HepG2 (cell line): ENCODE data around the gene DIO1. TPM values are rescaled to one million over a fixed set of nuclear protein-coding genes. Genes with fewer than 3 reads are reported as not detected.

Experiments
- FOXA1 ChIP-seq, 2 experiments: fragments of 450-650 bp in 1 of 2; sonication (generic) in 1 of 2; formaldehyde crosslinking in 1 of 2; IDR thresholded peaks; 2 replicates each; pipeline versions ENCODE4 v1.4.0 to v1.6.1; 2016 to 2020; ENCODE audit warnings: missing genetic modification reagents in 1 of 2
- MED1 ChIP-seq: sonication (generic); formaldehyde crosslinking; IDR thresholded peaks from 2 replicates; pipeline ENCODE4 v1.4.0; 2020; ENCODE audit warnings: missing genetic modification reagents
- NR2C2 ChIP-seq: sonication (generic); formaldehyde crosslinking; IDR thresholded peaks from 2 replicates; pipeline ENCODE4 v1.4.0; 2020; ENCODE audit warnings: missing genetic modification reagents, mild to moderate bottlenecking, moderate library complexity, borderline replicate concordance
- SIN3A ChIP-seq: IDR thresholded peaks from 2 replicates; pipeline ENCODE4 v1.6.1; 2011; ENCODE audit warnings: low read depth, mild to moderate bottlenecking, control low read depth, low read length, borderline replicate concordance
- SMAD9 ChIP-seq: sonication (generic); formaldehyde crosslinking; IDR thresholded peaks from 2 replicates; pipeline ENCODE4 v1.5.1; 2020; ENCODE audit warnings: mild to moderate bottlenecking, missing genetic modification reagents
- TEAD2 ChIP-seq: sonication (generic); formaldehyde crosslinking; IDR thresholded peaks from 2 replicates; pipeline ENCODE4 v1.9.0; 2021; ENCODE audit warnings: missing genetic modification reagents
- ZBED4 ChIP-seq: sonication (generic); formaldehyde crosslinking; IDR thresholded peaks from 2 replicates; pipeline ENCODE4 v1.4.0; 2020; ENCODE audit warnings: missing genetic modification reagents, borderline replicate concordance
- ZNF331 ChIP-seq: sonication (generic); formaldehyde crosslinking; IDR thresholded peaks from 2 replicates; pipeline ENCODE4 v1.4.0; 2020; ENCODE audit warnings: missing genetic modification reagents
- ZNF784 ChIP-seq: sonication (generic); formaldehyde crosslinking; IDR thresholded peaks from 2 replicates; pipeline ENCODE4 v1.5.1; 2020; ENCODE audit warnings: missing genetic modification reagents, mild to moderate bottlenecking, borderline replicate concordance
- polyA plus RNA-seq, 8 experiments: library from polyadenylated mRNA; depleted of rRNA in 3 of 8; stranded (reverse) in 7 of 8; unstranded in 1 of 8; fragments of >200 nt; fragmentation: Illumina TruSeq in 4 of 8; extraction: Trizol in 4 of 8; gene quantifications; 2 replicates each; pipeline versions ENCODE4 v1.2.1 to v1.2.3, GENCODE V29; 2011 to 2016; ENCODE audit warnings: low read depth in 4 of 8, missing spikeins in 1 of 8, mixed read lengths in 1 of 8; ENCODE audit not compliant: insufficient read depth in 1 of 8
- total RNA-seq, 5 experiments: library from RNA; depleted of rRNA; stranded (reverse); fragments of >200 nt; fragmentation: Illumina TruSeq; extraction: Trizol; gene quantifications; 2 replicates each; pipeline ENCODE4 v1.2.3, GENCODE V29; 2016; ENCODE audit warnings: low read depth in 1 of 5
- TF ChIP-seq, protein P1 (sequence below), 2 experiments: sonication (generic) in 1 of 2; formaldehyde crosslinking in 1 of 2; IDR thresholded peaks; 2 replicates each; pipeline versions ENCODE4 v1.4.0 to v1.6.1; 2018 to 2020; ENCODE audit warnings: missing genetic modification reagents in 2 of 2, borderline replicate concordance in 1 of 2, low read depth in 1 of 2, mild to moderate bottlenecking in 1 of 2, missing biosample characterization in 1 of 2
- TF ChIP-seq, protein P2 (sequence below): IDR thresholded peaks from 2 replicates; pipeline ENCODE4 v1.4.0; 2020; ENCODE audit warnings: mild to moderate bottlenecking, missing genetic modification reagents
- TF ChIP-seq, protein P3 (sequence below): sonication (generic); formaldehyde crosslinking; IDR thresholded peaks from 2 replicates; pipeline ENCODE4 v1.8.1; 2022; ENCODE audit warnings: low read depth, mild to moderate bottlenecking, missing genetic modification reagents

DIO1 gene
- total and polyA plus RNA-seq, 2 of the 13 experiments (the other 11 are each of a cell fraction or from before 2014, with no cell fraction given), result 13.5 to 45.6 TPM

- peak; percentile 38; the same call in 1 of the 2 replicates for TF ChIP-seq MED1 (CRISPR knock-in tag)
- 0 out of 2 replicates have a peak, but pooled peaks have one; percentile 51 for TF ChIP-seq SIN3A
- TF ChIP-seq SMAD9 (CRISPR knock-in tag), result no peak
- TF ChIP-seq ZBED4 (CRISPR knock-in tag), result peak; percentile 90; the same call in 1 of the 2 replicates
- TF ChIP-seq TEAD2, result no peak
- TF ChIP-seq, protein P1, sequence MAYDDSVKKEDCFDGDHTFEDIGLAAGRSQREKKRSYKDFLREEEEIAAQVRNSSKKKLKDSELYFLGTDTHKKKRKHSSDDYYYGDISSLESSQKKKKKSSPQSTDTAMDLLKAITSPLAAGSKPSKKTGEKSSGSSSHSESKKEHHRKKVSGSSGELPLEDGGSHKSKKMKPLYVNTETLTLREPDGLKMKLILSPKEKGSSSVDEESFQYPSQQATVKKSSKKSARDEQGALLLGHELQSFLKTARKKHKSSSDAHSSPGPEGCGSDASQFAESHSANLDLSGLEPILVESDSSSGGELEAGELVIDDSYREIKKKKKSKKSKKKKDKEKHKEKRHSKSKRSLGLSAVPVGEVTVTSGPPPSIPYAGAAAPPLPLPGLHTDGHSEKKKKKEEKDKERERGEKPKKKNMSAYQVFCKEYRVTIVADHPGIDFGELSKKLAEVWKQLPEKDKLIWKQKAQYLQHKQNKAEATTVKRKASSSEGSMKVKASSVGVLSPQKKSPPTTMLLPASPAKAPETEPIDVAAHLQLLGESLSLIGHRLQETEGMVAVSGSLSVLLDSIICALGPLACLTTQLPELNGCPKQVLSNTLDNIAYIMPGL (CRISPR knock-in tag; IDR thresholded peaks at IDR 0.05; ENCODE audit: borderline replicate concordance in 1 of 2, low read depth in 1 of 2), result 0 out of 4 replicates have a peak, but pooled peaks of 1 of the 2 experiments have one; percentile 18
- TF ChIP-seq, protein P2, sequence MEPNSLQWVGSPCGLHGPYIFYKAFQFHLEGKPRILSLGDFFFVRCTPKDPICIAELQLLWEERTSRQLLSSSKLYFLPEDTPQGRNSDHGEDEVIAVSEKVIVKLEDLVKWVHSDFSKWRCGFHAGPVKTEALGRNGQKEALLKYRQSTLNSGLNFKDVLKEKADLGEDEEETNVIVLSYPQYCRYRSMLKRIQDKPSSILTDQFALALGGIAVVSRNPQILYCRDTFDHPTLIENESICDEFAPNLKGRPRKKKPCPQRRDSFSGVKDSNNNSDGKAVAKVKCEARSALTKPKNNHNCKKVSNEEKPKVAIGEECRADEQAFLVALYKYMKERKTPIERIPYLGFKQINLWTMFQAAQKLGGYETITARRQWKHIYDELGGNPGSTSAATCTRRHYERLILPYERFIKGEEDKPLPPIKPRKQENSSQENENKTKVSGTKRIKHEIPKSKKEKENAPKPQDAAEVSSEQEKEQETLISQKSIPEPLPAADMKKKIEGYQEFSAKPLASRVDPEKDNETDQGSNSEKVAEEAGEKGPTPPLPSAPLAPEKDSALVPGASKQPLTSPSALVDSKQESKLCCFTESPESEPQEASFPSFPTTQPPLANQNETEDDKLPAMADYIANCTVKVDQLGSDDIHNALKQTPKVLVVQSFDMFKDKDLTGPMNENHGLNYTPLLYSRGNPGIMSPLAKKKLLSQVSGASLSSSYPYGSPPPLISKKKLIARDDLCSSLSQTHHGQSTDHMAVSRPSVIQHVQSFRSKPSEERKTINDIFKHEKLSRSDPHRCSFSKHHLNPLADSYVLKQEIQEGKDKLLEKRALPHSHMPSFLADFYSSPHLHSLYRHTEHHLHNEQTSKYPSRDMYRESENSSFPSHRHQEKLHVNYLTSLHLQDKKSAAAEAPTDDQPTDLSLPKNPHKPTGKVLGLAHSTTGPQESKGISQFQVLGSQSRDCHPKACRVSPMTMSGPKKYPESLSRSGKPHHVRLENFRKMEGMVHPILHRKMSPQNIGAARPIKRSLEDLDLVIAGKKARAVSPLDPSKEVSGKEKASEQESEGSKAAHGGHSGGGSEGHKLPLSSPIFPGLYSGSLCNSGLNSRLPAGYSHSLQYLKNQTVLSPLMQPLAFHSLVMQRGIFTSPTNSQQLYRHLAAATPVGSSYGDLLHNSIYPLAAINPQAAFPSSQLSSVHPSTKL (CRISPR knock-in tag), result 0 out of 2 replicates have a peak, but pooled peaks have one; percentile 36
- TF ChIP-seq FOXA1 (IDR thresholded peaks at IDR 0.05), result no peak
- no peak for TF ChIP-seq FOXA1 (CRISPR knock-in tag; IDR thresholded peaks at IDR 0.05)
- TF ChIP-seq NR2C2, result no peak
- TF ChIP-seq ZNF331 (CRISPR knock-in tag), result no peak
- TF ChIP-seq, protein P3, sequence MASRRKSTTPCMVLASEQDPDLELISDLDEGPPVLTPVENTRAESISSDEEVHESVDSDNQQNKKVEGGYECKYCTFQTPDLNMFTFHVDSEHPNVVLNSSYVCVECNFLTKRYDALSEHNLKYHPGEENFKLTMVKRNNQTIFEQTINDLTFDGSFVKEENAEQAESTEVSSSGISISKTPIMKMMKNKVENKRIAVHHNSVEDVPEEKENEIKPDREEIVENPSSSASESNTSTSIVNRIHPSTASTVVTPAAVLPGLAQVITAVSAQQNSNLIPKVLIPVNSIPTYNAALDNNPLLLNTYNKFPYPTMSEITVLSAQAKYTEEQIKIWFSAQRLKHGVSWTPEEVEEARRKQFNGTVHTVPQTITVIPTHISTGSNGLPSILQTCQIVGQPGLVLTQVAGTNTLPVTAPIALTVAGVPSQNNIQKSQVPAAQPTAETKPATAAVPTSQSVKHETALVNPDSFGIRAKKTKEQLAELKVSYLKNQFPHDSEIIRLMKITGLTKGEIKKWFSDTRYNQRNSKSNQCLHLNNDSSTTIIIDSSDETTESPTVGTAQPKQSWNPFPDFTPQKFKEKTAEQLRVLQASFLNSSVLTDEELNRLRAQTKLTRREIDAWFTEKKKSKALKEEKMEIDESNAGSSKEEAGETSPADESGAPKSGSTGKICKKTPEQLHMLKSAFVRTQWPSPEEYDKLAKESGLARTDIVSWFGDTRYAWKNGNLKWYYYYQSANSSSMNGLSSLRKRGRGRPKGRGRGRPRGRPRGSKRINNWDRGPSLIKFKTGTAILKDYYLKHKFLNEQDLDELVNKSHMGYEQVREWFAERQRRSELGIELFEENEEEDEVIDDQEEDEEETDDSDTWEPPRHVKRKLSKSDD (CRISPR knock-in tag), result no peak
- TF ChIP-seq ZNF784 (CRISPR knock-in tag), result no peak
Observed at GRCh38 chr1:53889304-53890298, 4.4 kb upstream of the DIO1 start, which contains the start of gene YIPF1 (continued).
